GM19238 (cell line): ENCODE measurements around the gene RSPH9.
"Not testable (repeated sequence)": the region's sequence is repeated elsewhere in the genome, so short reads cannot be mapped to it uniquely, and the experiment has no call there.

Experiments used
- DNase-seq: peaks from one replicate; pipeline ENCODE4 v3.0.0; 2011; ENCODE audit warnings: low spot score; ENCODE audit not compliant: insufficient read length

RSPH9 gene

GRCh38 chr6:43687079-43687436, 42.2 kb downstream of the RSPH9 start:
- DNase-seq: no peak

- peak; percentile 86 for DNase-seq
Measured at GRCh38 chr6:43687437-43688347, 42.9 kb downstream of the RSPH9 start, which contains the start of gene MRPS18A. TSS of gene MRPS18A (minus strand) at chr6:43687791. CDS start at chr6:43687779, 12 bp downstream.

DNA sequence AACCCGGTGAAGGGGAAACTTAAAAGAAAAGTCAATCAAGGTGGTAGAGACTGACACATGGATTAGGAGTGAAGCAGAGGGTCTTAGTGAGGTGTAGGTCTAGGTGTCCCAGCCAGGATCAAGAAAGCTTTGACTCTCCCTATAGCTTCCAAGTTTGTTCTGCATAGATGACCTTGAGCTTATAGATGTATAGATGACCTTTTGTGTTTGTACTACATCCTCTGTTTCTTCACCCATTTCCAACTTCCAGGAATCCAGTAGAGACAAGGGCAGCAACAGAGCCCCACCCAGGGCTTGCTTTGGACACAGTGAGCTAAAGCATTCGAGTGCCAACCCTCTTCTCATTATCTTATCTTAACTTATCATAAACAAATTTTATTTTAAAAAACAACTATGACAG, 44.6 kb downstream of the RSPH9 start:
- DNase-seq: no peak

DNA sequence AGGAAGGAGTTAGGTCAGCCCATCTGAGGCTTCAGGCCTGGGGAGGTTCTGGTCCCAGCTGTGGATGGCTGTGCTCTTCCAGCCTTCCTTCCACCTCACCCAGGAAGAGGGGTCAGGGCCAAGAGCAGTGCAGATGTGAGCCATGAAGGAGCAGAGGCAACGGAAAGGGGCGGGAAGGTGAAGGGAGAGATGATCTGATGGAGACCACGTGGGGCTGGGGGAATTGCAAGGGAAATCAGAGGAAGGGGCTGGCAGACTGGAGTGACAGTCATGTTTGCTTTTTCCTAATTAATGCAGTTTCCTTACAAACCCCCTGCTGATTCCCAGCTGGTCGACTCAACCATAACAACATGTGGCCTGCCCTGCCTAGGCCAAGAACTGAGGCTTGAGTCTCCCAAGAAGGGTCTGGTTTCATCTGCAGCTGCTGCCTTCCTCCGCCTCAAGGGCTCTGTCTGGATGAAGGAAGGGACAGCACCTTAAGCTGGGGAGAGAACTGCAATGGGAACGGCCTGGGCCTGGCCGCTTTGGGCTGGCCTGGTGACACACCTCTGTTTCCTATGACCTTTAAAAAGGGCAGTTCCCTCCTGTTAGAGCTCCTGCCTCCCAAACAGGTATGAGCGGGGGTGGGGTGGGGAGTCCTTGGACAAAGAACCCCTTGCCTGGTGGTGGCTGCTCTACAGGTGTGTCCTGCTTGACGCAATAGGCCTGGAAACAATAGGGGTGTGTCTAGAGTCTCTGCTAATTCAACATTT, 50.6 kb downstream of the RSPH9 start:
- DNase-seq: no peak

- no peak for DNase-seq
Measured at GRCh38 chr6:43695967-43696291, 51.1 kb downstream of the RSPH9 start.

- no peak for DNase-seq
Measured at GRCh38 chr6:43697421-43697820, 52.6 kb downstream of the RSPH9 start.

- DNase-seq: no peak
Measured at GRCh38 chr6:43698584-43699349, 53.9 kb downstream of the RSPH9 start.

DNA sequence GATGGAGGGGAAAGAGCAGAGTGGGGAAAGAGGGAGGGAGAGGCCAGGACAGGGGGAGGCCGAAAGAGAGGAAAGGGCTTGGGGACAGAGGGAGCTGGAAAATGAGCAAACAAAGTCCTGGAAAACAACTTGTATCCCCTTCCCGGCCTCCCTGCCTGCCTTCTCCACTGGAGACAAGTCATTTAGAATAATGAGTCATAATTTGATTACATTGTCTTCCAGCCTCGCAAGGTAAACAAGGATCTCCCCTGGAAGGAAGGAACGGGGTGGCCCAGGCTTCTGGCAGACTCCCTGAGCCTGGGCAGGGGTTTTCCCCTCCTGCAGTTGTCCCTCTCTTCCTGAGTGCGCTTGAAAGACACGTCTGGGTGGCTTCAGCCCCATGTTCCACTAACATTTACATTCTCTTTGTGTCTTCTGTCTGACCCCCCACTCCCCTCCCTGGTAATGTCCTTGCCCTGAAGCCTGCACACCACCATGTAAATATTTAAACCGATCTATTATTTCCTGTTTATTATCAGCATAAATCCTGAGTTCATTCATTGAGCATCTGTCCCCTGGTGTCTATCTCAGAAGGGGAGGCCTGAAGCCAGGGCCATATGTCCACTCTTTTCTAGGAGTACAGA, 54.8 kb downstream of the RSPH9 start:
- no peak for DNase-seq

GRCh38 chr6:43700939-43701560, 56.2 kb downstream of the RSPH9 start:
- not testable (repeated sequence) for DNase-seq

GRCh38 chr6:43702171-43702533, 57.3 kb downstream of the RSPH9 start:
- DNase-seq: no peak

GRCh38 chr6:43702534-43703440, 58.0 kb downstream of the RSPH9 start:
- peak; percentile 43 for DNase-seq

DNA sequence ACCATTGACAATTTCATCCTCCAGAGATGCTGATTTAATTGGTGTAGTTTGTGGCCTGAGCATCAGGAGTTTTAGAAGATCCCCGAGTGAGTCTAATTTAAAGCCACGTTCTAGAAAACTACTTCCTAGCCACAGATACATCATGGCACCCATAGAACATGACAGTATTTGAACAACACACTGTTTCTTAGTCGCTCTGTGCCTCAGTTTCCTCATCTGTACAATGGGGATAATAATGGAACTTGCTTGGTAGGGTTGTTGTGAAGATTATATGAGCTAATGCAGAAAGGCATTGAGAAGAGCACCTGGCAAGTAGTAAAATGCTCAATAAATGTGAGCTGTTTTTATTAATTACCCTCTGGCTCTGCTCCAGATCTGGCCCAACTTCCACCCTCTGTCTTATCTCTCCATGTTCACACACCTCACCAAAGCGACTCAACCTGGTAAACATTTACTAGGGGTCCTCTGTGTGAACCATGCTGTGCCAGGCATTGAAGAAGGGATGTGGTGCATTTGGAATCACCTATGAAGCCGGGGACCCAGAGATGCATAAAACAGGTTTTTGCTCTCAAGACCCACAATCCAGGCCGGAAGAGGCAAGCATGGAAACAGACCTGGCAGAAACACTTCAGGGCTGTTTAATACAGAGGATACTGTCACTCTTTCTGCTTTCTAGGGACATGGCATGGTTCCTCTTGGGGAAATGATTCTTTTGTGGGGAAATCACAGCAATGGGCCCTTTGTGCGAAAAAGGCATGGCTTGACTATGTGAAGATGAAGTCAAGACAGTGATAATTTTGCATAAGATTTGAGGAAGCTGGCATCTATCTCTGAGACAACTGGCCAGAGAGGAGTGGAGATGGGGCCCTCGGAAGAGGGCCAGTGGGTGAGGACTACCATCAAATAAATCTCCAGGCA, 58.9 kb downstream of the RSPH9 start:
- DNase-seq: no peak

DNA sequence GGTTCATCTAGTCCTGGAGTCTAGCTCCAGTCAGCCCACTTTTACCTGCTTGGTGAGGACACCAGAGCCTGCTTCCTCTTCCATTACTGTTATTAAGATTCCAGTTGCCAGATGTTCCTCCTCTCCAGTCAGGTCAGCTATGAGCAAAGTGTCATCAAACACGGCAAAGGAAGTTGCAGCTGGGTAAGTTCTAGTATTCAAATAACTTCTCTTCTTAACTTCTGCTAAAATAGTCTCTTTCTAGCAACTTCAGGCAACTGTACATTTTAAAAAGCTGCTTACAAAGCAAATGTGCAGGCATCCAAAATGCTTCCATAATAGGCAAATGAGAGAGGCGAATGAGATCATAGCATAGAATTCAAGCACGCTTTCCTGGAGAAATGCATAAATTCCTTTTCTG, 61.2 kb downstream of the RSPH9 start:
- no peak for DNase-seq

DNA sequence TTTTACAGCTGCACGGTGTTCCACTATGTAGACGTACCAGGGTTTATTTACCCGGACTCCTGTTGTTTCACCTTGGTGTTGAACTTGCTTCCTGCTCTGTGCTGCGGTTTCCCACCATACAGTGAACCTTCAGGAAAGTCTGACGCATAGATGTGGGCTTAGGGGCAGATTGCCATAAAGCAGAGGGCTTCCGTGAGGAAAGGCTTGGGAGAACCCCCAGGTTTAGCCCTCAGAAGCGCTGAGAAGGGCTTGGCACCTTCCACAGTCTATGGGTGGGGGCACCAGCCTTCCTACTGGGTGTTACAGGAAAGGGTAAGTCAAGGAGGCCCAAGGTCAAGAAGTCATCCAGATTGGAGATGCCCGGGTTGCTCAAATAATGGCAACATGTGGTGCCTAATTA, 62.0 kb downstream of the RSPH9 start:
- no peak for DNase-seq

GRCh38 chr6:43707269-43707668, 62.4 kb downstream of the RSPH9 start:
- no peak for DNase-seq

DNA sequence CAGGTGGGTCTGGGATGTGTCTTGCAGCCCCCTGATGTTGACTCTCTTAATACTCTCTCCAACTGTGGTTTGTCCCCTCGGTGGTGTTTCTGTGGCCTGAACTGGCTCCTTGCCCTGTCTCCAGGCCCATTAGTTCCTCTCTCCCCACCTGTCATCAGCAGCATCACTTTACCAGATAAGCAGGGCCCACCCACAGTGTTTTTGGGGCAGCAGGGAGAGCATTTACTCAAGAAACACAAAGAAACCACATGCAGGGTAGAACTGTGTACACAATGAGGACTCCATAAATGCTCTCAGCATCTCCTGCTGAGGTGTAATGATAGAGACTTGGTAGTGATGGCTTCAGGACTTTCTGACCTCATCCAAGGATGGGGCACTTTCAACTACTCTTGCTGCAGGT, 62.9 kb downstream of the RSPH9 start:
- DNase-seq: no peak

- no peak for DNase-seq
Measured at GRCh38 chr6:43708860-43709653, 64.2 kb downstream of the RSPH9 start.

- no peak for DNase-seq
Measured at GRCh38 chr6:43709654-43710303, 64.9 kb downstream of the RSPH9 start.
